NCI-H2081 (cell line): Measurements from ENCODE around the gene HOXD13.

Experiments used
- DNase-seq, 2 experiments: peaks; one replicate each; lab custom pipeline; 2025; lab: John Stamatoyannopoulos, UW

Gene HOXD13

GRCh38 chr2:176092270-176093144 is at the start of gene HOXD13:
TSS of gene HOXD13 (plus strand) at chr2:176092721. CDS start at chr2:176092891, 170 bp downstream.
- peak; percentile 49 to 78 for DNase-seq

- DNase-seq: peak; percentile 67 to 81
Measured at GRCh38 chr2:176056406-176056805, 36.1 kb upstream of the HOXD13 start.

DNA sequence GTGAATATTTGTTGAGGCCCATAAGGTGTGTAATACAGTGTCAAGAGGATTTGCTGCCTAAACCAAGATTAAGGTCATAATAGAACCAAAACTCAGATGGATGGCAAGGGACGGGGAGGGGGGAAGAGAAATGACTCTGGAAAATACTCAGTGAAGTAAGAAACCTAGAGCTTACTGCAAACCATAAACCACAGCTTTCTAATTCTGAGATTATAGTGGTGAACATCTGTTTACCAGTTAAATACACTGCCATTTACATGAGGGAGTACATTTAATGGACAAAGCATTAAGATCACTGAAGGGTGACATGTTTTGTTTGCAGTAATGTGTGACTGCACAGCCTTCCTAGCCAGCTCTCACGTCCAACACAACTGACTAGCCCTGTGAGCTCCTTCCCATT is 28.6 kb upstream of the HOXD13 start:
- DNase-seq: peak; percentile 25 to 87

DNA sequence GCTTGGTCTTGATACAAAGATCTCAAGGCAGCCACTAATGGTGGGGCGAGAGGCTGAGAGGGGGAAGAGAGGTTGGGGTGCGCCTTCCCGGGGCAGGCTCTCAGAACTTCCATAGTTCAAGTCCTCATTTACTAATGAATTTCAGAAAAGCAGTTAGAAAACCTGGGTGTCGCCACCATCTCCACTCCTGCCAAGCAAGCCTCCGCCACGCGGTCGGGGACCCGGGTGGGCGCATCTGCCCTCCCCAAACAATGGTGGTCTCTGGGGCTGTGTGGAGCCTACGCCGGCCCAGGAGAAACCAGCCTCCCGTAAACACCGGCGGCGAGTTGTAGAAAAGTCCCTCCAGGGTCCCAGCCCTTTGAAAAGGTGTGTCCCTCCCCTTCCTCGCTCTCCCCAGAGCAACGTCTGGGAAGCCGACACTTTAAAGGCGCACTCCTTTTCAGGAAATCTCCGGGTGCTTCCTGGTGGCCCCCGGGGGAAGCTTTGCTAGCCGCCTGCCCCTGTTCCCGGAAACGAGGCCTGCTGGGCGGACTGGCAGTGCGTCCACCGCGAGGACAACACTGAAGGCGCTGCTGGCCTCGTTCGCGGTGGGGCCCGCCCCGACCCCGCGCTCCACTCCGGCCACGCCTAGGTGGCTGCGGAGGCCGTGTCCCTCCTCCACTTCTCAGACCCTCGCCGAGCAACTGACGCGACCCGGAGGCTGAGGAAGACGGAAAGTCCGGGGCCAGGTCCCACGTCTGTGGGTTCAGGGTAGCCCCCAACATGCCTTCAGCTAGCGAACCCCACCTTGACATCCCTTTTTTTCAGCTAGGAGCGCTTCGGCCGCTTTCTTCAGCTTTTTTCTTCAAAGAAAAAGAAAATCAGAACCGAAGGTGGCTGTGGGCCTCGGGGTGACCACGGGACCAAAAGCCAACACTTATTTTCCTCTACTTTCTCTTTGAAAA is 25.6 kb upstream of the HOXD13 start:
- DNase-seq: no peak

GRCh38 chr2:176067589-176068418 is 24.7 kb upstream of the HOXD13 start:
- DNase-seq: no peak

GRCh38 chr2:176068419-176068832 is 24.1 kb upstream of the HOXD13 start:
- DNase-seq: no peak

GRCh38 chr2:176071330-176072291 is 20.9 kb upstream of the HOXD13 start:
- no peak for DNase-seq

GRCh38 chr2:176072292-176072669 is 20.2 kb upstream of the HOXD13 start:
- DNase-seq: no peak

GRCh38 chr2:176072951-176073904 is 19.3 kb upstream of the HOXD13 start:
- DNase-seq: peak in 1 of 2 experiments; percentile 42

GRCh38 chr2:176074919-176075425 is 17.5 kb upstream of the HOXD13 start:
- DNase-seq: peak in 1 of 2 experiments; percentile 30

- no peak for DNase-seq
Measured at GRCh38 chr2:176075481-176075880, 17.0 kb upstream of the HOXD13 start.

DNA sequence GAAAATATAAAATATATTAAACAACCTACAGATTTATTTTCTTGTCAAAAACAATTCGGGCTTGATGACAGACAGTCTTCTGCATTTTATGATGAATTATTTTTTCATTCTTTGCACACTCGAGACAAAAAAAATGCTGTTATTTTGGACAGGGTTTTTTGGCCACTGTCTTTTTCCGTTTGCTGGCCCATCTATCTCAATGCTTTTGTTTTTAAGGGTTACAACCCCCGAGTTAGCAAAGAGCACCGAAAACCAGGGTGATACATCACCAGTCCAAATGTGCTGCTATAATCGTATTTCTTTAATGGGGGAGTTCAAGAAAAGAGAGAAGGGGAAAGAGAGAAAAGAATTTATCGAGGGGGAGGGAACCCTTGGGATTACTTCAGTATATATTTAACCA is 16.5 kb upstream of the HOXD13 start:
- no peak for DNase-seq

DNA sequence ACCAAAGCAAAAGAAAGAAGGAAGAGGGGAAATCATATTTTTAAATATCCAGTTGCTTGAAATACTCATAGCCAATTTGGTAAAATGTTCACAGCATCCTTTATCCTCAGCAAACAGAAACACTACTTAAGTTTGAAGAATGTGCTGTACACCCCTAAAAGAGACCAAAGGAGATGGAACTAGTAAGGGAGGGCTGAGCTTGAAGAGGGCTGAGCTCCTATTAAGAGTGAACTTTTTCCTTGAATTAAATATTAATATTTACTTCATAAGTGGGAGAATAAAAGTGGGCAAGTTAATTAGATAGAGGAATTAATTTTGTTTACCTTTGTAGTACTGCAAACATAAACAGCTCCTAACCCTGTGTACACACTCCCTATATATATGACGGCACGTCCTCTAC is 15.7 kb upstream of the HOXD13 start:
- no peak for DNase-seq

DNA sequence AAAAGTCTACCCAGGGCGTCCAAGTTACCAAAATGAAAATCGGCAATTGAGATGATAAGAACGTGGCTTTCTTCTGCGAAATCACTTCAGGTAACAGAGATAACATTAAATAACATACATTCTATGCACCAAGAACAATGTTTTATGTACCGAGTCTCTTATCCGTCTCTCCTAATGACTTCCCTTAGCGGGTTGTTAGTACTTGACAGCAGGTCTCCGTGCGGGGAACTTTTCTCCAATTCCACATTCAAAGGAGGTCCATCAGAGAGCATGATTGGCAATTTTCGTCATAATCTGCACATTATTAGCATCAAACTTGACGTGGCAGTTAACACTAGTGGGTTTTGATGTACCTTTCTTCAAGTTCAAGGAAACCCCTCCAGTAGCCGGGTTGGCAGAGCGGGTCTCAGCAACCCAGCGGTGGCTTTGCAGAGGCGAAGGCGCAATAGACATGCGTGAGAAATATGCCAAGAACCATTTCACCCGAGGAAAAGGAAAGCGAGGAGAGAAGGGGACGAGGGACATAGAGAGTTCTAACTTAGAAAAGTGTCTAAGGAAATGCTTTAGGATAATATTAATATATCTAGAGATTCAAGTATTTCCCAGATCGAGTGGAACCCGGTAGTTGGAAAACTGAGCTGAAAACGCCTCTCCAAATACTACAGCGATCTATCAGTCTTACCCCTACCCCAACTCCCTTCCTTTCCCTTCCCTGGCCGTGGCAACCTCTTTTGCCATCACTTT is 13.8 kb upstream of the HOXD13 start:
- no peak for DNase-seq

DNA sequence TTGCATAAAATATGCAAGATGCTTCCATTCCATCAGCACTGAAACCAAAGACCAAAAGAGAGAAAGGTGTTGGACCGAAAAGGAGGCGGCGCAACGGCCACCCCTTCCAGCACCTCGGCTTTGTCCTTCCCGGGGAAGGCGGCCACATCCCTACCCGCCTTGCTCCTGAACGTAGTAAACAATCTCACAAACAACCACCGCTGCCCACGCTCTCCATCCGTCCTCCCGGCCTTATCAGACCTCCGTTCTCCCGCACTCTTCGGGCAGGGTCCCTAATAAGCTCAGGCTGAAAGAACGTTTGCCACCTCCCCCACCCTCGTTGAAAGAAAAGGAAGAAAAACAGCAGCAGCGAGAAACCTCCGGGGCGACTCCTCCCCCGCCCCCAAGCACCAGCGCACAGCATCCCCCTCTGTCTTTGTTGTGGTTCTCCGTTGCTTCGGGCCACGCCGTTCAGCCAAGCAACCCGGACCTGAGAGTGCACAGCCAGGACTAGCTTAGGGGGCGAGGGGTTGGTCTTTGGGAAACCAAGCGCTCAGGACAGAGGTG is 13.2 kb upstream of the HOXD13 start:
- peak; percentile 56 to 64 for DNase-seq

DNA sequence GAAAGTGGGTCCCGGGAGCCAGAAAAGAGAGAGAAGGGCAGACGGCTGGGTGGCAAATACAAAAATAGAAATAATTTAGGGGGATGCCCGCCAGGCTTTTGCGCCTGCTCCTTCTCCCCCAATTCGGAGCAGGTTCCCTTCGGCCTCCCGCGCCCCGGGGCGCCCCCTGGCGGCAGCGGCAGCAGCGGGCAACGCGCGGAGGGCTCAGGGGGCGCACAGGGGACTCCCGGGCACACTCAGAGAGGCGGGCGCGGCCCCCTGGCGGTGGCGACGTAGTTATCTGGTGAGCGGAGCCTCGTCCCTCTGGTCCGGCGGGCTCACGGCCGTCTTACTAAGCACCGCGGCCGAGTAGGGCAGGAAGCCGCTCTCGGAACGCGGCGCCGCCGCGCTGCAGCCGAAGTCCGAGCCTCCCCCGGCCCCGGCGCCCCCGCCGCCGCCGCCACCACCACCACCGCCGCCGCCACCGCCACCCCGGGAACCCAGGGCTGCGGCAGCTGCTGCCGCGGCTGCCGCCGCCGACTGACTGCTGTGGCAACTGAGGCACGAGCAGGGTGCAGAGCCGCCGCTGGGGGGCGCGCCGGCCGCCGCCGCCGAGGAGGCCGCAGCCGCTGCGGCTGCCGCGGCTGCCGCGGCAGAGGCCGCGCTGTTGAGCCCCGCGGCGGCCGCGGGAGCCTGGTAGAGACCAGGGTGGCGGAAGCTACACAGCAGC is 12.5 kb upstream of the HOXD13 start:
- peak; percentile 86 to 89 for DNase-seq

DNA sequence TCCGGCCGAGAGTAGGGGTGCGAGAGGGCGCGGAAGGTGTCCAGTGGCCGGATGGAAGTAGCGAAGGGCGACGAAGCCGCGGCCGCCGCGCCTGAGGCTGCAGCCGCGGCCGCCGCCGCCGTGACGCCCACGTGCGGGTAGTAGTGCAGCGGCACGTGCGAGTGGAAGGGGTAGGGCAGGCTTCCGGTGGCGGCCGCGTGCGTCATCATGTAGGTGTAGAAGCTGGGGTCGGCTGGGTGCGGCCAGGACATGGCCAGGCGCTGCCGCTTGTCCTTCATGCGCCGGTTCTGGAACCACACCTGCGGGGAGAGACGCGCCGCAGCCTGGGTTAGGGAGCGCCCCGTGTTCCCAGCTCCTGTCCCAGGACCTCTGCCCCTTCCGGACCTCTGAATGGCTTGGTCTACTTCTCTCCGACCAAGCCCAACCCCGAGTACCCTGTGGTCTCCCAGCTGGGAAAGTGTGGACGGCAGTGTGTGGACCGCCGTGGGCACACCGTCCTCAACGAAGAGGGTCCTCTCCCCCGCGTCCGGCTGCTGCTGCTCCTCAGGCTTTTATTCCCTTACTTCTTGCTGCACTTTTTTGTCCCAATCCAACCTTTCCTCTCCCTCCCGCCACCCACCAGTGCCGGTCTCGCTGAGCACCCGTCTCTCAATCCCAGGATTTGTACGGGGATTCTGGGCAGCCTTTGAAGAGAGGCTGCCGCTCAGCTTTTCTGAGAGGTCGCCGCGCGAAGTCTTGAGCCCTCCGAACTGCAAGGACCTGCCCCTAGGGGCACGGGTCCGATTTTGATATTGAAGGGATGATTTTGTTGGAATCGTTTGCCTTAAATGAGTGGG is 11.8 kb upstream of the HOXD13 start:
- no peak for DNase-seq
